Adrenal gland (tissue), 12 donors: ENCODE results near the gene CERS2. TPM values are rescaled to one million over a fixed set of nuclear protein-coding genes. Genes with fewer than 3 reads are reported as not detected.

Experiments
- DNase-seq, 7 donors: peaks; one replicate each; pipeline ENCODE4 v3.0.0-alpha.2; 2019 to 2020
- H3K27ac ChIP-seq, 5 donors: fragments of 200-600 bp; sonication (generic) in 4 of 5; 1 replicate in 3 of 5; 2 replicates in 2 of 5; pipeline versions ENCODE4 v1.5.1 to v1.8.0; 2016 to 2020; ENCODE audit warnings: mild to moderate bottlenecking in 1 of 5
- H3K27me3 ChIP-seq: fragments of 200-600 bp; 2 replicates; pipeline ENCODE4 v1.8.0; 2021
- H3K36me3 ChIP-seq, 2 donors: fragments of 200-600 bp; replicated peaks in 1 of 2; 1 replicate in 1 of 2; 2 replicates in 1 of 2; pipeline versions ENCODE4 v1.5.1 to v1.8.0; 2018 to 2022
- H3K4me1 ChIP-seq, 2 donors: fragments of 200-600 bp; replicated peaks in 1 of 2; 1 replicate in 1 of 2; 2 replicates in 1 of 2; pipeline versions ENCODE4 v1.5.1 to v1.8.0; 2018 to 2021
- H3K4me3 ChIP-seq, 4 donors: fragments of 200-600 bp; sonication (generic) in 3 of 4; one replicate each; pipeline ENCODE4 v1.5.1; 2016 to 2018
- H3K9me3 ChIP-seq, 3 donors: fragments of 200-600 bp; sonication (generic) in 1 of 3; replicated peaks in 1 of 3; 1 replicate in 2 of 3; 2 replicates in 1 of 3; pipeline versions ENCODE4 v1.5.1 to v1.8.0; 2016 to 2021
- CTCF ChIP-seq, 6 experiments: fragments of 450-650 bp in 4 of 6; fragments of 200-600 bp in 2 of 6; sonication (generic) in 1 of 6; IDR thresholded peaks; 1 replicate in 5 of 6; 2 replicates in 1 of 6; pipeline versions ENCODE4 v1.5.1 to v1.8.0; 2016 to 2021; ENCODE audit warnings: antibody characterized with exemption in 6 of 6, mild to moderate bottlenecking in 2 of 6, moderate library complexity in 1 of 6
- POLR2A ChIP-seq, 2 donors: fragments of 450-650 bp; IDR thresholded peaks; one replicate each; pipeline ENCODE4 v1.6.1; 2017; ENCODE audit warnings: antibody characterized with exemption in 2 of 2, mild to moderate bottlenecking in 2 of 2, moderate library complexity in 1 of 2
- WGBS, 4 donors: extraction: QIAGEN DNeasy Blood & Tissue Kit in 2 of 4; methylation state at CpG; one replicate each; pipeline versions ENCODE4 v1.1.5 to v1.1.7; 2013 to 2017; 5-methylcytosine and 5-hydroxymethylcytosine counted together
- intact Hi-C, 2 donors: fragments of 100-400 bp; cut with DNase I; formaldehyde crosslinking; loops; one replicate each; pipeline versions ENCODE4 v1.14.1 to v1.15.0; 2022 to 2023
- polyA plus RNA-seq, 3 donors: library from polyadenylated mRNA; stranded (reverse); fragments of 200-250 nt in 2 of 3; fragments of 350-450 nt in 1 of 3; fragmentation: Illumina TruSeq in 1 of 3; extraction: RNeasy Lipid Tissue Mini Kit (QIAGEN cat#74804) in 1 of 3; gene quantifications; one replicate each; pipeline ENCODE4 v1.2.3, GENCODE V29; 2013 to 2014
- total RNA-seq, 9 donors: library from RNA; depleted of rRNA in 4 of 9; stranded (reverse); fragments of >200 nt in 4 of 9; fragments of 120-200 nt in 1 of 9; fragmentation: NEBNext Ultra II Directional in 1 of 9; extraction: Animal tissue kit (Norgen Biotek cat#: 25700) in 1 of 9; gene quantifications; one replicate each; pipeline versions ENCODE4 v1.1.0 to v1.2.4, GENCODE V29; 2013 to 2023
- donor health status: healthy with polysubstance abuse.
- donor health status: Bipolar disorder and iron deficiency.
- donor health status: DM: yes; HTN: yes; CAD: no.
- donor health status: DM: no; HTN: no; CAD: no.
- donor health status: DM: no; HTN: no; CAD: no.
- donor health status: DM: yes; HTN: yes; CAD: no.

Gene CERS2
- total and polyA plus RNA-seq, 12 donors, result 289 to 682 (median 505) TPM

DNA sequence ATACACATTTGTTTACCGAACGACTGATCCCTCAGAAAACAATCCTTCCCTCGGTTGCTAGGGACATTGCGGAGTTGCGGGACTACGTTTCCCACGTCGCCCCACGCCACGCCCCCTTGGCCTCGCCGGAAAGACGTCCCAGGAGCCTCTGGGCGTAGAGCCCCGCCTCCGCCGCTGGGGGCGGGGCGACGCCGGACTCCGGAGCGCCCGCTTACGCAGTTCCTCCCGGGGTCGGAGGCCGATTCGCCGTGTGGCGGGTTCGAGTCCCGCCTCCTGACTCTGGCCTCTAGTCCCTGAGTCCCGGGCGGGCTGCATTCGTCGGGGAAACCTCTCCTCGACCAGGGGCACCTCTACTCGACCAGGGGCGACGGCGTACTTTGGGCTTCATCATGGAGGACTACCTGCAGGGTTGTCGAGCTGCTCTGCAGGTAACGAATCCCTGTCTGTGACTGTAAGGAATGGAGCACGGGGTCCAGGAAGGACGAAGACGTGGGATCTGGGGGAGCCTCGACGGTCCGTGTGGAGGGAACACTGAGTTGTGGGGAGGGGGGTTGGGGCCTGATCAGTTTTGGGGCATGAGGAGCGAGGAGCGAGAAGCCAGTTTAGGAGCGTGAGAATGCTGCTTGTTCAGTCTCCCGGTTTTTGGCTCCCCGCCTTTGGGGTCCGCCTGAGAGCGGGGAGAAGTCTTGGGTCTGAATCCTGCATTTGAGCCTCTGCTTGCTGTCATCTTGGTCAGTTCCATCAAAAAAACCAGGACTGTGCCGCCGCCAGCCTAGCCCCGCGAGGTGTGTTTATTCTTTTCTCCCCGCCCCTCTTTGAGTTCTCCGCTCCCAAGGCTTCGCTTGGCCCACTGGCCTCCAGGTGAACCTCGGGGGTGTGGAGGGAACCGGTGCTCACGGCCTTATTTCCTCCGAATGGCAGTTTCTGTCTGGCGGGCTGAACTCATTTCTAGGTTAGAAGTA is 33.9 kb upstream of the CERS2 start, which contains the start of gene PRUNE1:
TSS of gene PRUNE1 (plus strand) at position 206 of the 962 bp plus-strand sequence. CDS start at position 390, 184 bp downstream.
- peaks cover 25 to 70% of the 10 kb centered on the region in 2 donors for H3K4me1 ChIP-seq
- H3K36me3 ChIP-seq, result no peaks in the 10 kb centered on the region
- H3K4me3 ChIP-seq, result peak within 1 kb of the TSS; percentile 46 to 98 (median 81)
- 1% methylated on average over 32 to 69 of the region's 69 CpGs for WGBS, 4 donors
- DNase-seq, result peak; percentile 96 to 98 (median 98)
- H3K9me3 ChIP-seq, result no peaks in the 10 kb centered on the region
- peak in 1 of 2 donors; percentile 9 for TF ChIP-seq POLR2A (IDR thresholded peaks at IDR 0.05)
- peak in 2 of 6 experiments; percentile 7 to 33 for TF ChIP-seq CTCF (IDR thresholded peaks at IDR 0.05)
- H3K27ac ChIP-seq, result peak within 1 kb of the TSS; percentile 74 to 95 (median 76)
- intact Hi-C loops, result no loop called here
- no peaks in the 10 kb centered on the region for H3K27me3 ChIP-seq

- intact Hi-C loops, result no loop called here
- H3K9me3 ChIP-seq, result no peaks in the 10 kb centered on the region
These were observed 33.2 kb upstream of the CERS2 start for GRCh38 chr1:151007853-151008243.

GRCh38 chr1:151006327-151007052 is 31.9 kb upstream of the CERS2 start, which contains the start of gene MINDY1:
Gene MINDY1 (minus strand): TSS chr1:151006902. CDS start chr1:151002617, 4,285 bp downstream.
- H3K27ac ChIP-seq, result peak within 1 kb of the TSS; percentile 74 to 95 (median 76)
- H3K4me1 ChIP-seq, result peaks cover 21 to 71% of the 10 kb centered on the region in 2 donors
- DNase-seq, result peak; percentile 70 to 88 (median 78)
- peak within 1 kb of the TSS in 3 of 4 donors; percentile 45 to 93 (median 57) for H3K4me3 ChIP-seq
- 1 to 2% (median 1%) methylated on average over 14 to 18 of the region's 18 CpGs for WGBS, 4 donors
- H3K9me3 ChIP-seq, result no peaks in the 10 kb centered on the region
- H3K27me3 ChIP-seq, result no peaks in the 10 kb centered on the region
- TF ChIP-seq CTCF (IDR thresholded peaks at IDR 0.05) (peak; percentile 17 to 64 (median 48)), POLR2A (IDR thresholded peaks at IDR 0.05) (peak; percentile 42 to 81)
- intact Hi-C loops, result no loop called here
- H3K36me3 ChIP-seq, result peaks cover 0 to 16% of the 10 kb centered on the region in 2 donors

More at GRCh38 chr1:151007853-151008243, 33.2 kb upstream of the CERS2 start:
- DNase-seq, result no peak
- Histone ChIP-seq H3K27me3 (no peaks in the 10 kb centered on the region), H3K36me3 (peaks cover 0 to 2% of the 10 kb centered on the region in 2 donors), H3K4me1 (peaks cover 21 to 70% of the 10 kb centered on the region in 2 donors), H3K4me3 (peak overlapping the region in 1 of 4 donors; percentile 93), H3K27ac (peak overlapping the region; percentile 74 to 95 (median 76))
- WGBS, 4 donors, result 5 to 12% (median 9%) methylated on average over 4 of the region's 4 CpGs
- TF ChIP-seq POLR2A (IDR thresholded peaks at IDR 0.05), result no peak
- no peak for TF ChIP-seq CTCF (IDR thresholded peaks at IDR 0.05)
